HUES64 (cell line): Measurements from ENCODE around the gene DNTTIP2.
"Not testable (repeated sequence)": the region's sequence is repeated elsewhere in the genome, so short reads cannot be mapped to it uniquely, and the experiment has no call there.

Experiments
- H3K27ac ChIP-seq: 2 replicates; pipeline ENCODE4 v1.7.0; 2013; ENCODE audit warnings: low read depth, low read length, inconsistent platforms
- H3K27me3 ChIP-seq: 2 replicates; pipeline ENCODE4 v1.6.1; 2013; ENCODE audit warnings: mild to moderate bottlenecking, low read length; ENCODE audit not compliant: insufficient read depth
- H3K36me3 ChIP-seq: 2 replicates; pipeline ENCODE4 v1.6.1; 2013; ENCODE audit warnings: mild to moderate bottlenecking, low read length; ENCODE audit not compliant: insufficient read depth
- H3K4me1 ChIP-seq: 2 replicates; pipeline ENCODE4 v1.6.1; 2013; ENCODE audit warnings: mild to moderate bottlenecking, low read length, moderate library complexity; ENCODE audit not compliant: insufficient read depth
- H3K4me3 ChIP-seq: 2 replicates; pipeline ENCODE4 v1.5.1; 2013; ENCODE audit warnings: mild to moderate bottlenecking, low read length, moderate library complexity
- H3K9ac ChIP-seq: 2 replicates; pipeline ENCODE4 v1.6.1; 2013; ENCODE audit warnings: mild to moderate bottlenecking, low read depth, low read length
- H3K9me3 ChIP-seq: 2 replicates; pipeline ENCODE4 v1.6.1; 2013; ENCODE audit warnings: low read depth, low read length; ENCODE audit not compliant: insufficient read depth
- WGBS: fragments of 150-250, 120-280 bp; methylation state at CpG from one replicate; pipeline ENCODE4 v1.1.7; 2013; ENCODE audit warnings: missing lambda C conversion rate; 5-methylcytosine and 5-hydroxymethylcytosine counted together

DNTTIP2 gene

DNA sequence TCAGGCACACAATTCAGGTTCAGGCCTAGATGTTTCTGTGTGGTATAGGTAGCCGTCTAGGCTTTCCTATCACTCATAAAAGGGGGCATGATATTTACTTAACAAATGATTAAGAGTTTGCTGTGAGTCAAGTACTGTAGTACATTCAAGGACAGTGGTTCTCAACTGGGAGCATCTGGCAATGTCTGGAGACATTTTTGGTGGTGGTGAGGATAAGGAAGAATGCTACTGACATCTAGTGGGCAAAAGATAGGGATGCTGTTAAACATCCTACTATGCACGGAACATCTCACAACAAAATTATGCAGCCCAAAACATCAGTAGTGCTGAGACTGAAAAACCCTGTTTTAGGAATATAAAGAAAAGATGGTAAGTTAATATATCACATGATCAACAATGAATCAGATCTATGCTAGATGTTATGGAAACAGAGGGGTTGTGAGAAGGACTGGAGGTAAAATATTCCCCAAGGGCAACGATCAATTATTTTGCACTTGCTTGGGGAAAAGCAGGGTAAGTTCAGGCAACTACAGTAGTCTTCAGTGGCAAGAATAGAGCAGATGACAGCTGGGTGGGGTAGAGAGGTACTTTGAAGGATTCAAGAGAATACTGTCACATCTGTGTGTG lies 4.9 kb downstream of the DNTTIP2 start:
- no peaks in the 10 kb centered on the region for H3K27me3 ChIP-seq
- no peaks in the 10 kb centered on the region for H3K9me3 ChIP-seq
- no peak overlapping the region for H3K9ac ChIP-seq
- H3K36me3 ChIP-seq: peaks cover 85% of the 10 kb centered on the region
- H3K4me1 ChIP-seq: no peaks in the 10 kb centered on the region; the same call in none of the 2 replicates
- 100% methylated on average over 2 of the region's 3 CpGs for WGBS
- H3K27ac ChIP-seq: no peak overlapping the region
- H3K4me3 ChIP-seq: no peak overlapping the region

DNA sequence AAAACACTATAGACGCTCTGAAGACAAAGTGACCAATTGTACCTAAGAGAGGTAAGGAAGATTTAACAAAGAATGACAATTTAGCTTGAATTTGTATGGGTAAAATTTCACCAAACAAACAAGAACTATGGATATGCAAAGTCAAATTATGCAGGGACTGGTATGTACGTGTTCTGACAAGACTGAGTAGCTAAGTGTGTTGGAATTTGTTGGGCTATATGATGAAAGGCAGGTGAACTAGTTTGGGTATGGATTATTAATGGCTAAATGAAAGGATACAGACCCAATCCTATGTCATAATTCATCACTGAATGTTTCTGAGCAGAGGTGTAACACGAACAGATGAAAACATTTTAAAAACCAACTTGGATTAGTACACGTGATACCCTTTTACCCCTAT lies 7.6 kb downstream of the DNTTIP2 start:
- Histone ChIP-seq H3K36me3 (peaks cover 88% of the 10 kb centered on the region), H3K27me3 (no peaks in the 10 kb centered on the region), H3K9ac (no peak overlapping the region), H3K4me3 (no peak overlapping the region), H3K4me1 (no peaks in the 10 kb centered on the region; the same call in 1 of the 2 replicates), H3K27ac (no peak overlapping the region), H3K9me3 (no peaks in the 10 kb centered on the region)
- 95% methylated on average over 4 of the region's 4 CpGs for WGBS

DNA sequence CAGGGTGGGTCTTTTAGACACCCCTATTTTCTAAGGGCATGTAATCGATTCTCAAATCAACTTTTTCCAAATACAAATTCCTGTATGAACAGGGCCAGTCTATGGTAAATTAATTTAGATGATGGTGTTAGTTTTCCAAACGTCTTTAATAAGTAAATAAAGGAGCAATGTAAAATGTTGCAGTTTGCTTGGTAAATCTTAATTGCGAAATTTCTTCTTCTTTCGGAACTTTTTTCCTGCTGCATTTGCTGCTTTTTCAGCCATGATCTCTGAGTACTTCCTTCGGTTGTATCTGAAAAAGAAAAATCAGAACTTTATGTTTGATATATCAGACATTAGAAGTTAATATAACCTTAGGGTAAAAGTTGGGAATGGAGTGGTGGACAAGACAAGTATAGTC lies 9.4 kb downstream of the DNTTIP2 start:
- WGBS: 98% methylated on average over 4 of the region's 5 CpGs
- Histone ChIP-seq H3K4me1 (no peaks in the 10 kb centered on the region), H3K27me3 (no peaks in the 10 kb centered on the region), H3K9ac (no peak overlapping the region), H3K9me3 (no peaks in the 10 kb centered on the region), H3K36me3 (peaks cover 72% of the 10 kb centered on the region), H3K4me3 (no peak overlapping the region), H3K27ac (no peak overlapping the region)

DNA sequence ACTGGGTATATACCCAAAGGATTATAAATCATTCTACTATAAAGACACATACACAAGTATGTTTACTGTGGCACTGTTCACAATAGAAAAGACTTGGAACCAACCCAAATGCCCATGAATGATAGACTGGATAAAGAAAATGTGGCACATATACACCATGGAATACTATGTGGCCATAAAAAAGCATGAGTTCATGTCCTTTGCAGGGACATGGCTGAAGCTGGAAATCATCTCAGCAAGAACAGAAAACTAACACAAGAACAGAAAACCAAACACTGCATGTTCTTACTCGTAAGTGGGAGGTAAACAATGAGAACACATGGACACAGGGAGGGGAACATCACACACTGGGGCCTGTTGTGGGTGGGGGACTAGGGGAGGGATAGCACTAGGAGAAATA lies 10.5 kb downstream of the DNTTIP2 start:
- not testable (repeated sequence) for H3K27me3 ChIP-seq, H3K9me3 ChIP-seq, H3K4me3 ChIP-seq, H3K4me1 ChIP-seq, H3K9ac ChIP-seq, H3K27ac ChIP-seq
- H3K36me3 ChIP-seq: peaks cover 60% of the 10 kb centered on the region
- 100% methylated on average over 1 of the region's 1 CpG for WGBS

DNA sequence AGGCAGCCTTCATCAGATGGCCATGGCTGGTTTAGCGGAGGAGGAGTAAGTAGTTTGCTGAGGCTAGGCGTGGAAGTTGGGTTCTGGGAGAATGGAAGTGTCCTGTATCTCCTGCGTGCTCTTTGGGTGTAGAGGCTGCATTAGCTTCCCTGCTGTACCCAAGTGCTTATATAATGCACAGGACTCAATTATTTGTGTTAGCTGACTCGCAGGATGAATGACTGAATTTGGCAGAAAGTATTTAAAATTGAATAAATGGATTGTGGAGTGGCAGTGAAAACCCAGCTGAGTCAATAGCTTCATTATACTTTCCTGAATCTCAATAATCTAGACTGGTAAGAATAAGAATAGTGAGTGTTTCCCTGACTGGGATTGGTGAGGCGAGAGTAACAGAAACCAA lies 13.8 kb downstream of the DNTTIP2 start:
- H3K27ac ChIP-seq: no peak overlapping the region
- no peaks in the 10 kb centered on the region for H3K27me3 ChIP-seq
- no peak overlapping the region for H3K9ac ChIP-seq
- H3K9me3 ChIP-seq: no peaks in the 10 kb centered on the region
- no peaks in the 10 kb centered on the region for H3K4me1 ChIP-seq
- WGBS: 94% methylated on average over 5 of the region's 5 CpGs
- peaks cover 28% of the 10 kb centered on the region for H3K36me3 ChIP-seq
- H3K4me3 ChIP-seq: no peak overlapping the region

DNA sequence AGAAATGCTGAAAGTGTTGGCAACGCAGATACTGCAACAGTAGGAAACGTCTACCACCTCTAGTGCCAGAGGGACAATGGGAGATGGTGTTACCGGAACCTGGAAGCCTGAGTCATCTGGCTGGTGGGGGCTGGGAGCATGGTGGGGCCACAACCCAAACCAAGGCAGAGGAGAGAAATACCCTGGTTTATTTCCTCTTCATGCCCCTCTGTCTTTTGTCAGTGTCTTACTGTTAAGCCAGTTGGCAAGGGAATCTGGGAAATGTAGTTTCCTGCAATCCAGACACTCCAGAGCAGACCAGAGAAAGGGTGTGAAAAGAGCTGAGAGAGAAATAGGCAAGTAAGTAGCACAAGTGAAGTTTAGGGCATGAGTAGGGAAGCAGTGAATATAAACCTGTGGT lies 14.8 kb downstream of the DNTTIP2 start:
- H3K27ac ChIP-seq: no peak overlapping the region
- no peaks in the 10 kb centered on the region for H3K27me3 ChIP-seq
- no peak overlapping the region for H3K4me3 ChIP-seq
- H3K9ac ChIP-seq: no peak overlapping the region
- 80% methylated on average over 3 of the region's 3 CpGs for WGBS
- no peaks in the 10 kb centered on the region for H3K9me3 ChIP-seq
- peaks cover 17% of the 10 kb centered on the region for H3K36me3 ChIP-seq
- no peaks in the 10 kb centered on the region for H3K4me1 ChIP-seq

DNA sequence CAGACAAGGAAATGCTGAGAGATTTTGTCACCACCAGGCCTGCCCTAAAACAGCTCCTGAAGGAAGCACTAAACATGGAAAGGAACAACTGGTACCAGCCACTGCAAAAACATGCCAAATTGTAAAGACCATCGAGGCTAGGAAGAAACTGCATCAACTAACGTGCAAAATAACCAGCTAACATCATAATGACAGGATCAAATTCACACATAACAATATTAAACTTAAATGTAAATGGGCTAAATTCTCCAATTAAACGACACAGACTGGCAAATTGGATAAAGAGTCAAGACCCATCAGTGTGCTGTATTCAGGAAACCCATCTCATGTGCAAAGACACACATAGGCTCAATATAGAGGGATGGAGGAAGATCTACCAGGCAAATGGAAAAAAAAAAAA lies 21.4 kb downstream of the DNTTIP2 start:
- H3K4me3 ChIP-seq, H3K9me3 ChIP-seq, H3K9ac ChIP-seq, H3K4me1 ChIP-seq, H3K27ac ChIP-seq, H3K36me3 ChIP-seq, H3K27me3 ChIP-seq: not testable (repeated sequence)
- WGBS: 73% methylated on average over 1 of the region's 3 CpGs

DNA sequence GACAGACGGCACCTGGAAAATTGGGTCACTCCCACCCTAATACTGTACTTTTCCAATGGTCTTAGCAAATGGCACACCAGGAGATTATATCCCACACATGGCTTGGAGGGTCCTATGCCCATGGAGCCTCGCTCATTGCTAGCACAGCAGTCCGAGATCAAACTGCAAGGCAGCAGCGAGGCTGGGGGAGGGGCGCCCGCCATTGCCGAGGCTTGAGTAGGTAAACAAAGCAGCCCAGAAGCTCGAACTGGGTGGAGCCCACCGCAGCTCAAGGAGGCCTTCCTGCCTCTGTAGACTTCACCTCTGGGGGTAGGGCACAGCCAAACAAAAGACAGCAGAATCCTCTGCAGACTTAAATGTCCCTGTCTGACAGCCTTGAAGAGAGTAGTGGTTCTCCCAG lies 23.0 kb downstream of the DNTTIP2 start:
- H3K27me3 ChIP-seq, H3K9me3 ChIP-seq, H3K27ac ChIP-seq, H3K4me3 ChIP-seq, H3K36me3 ChIP-seq, H3K4me1 ChIP-seq, H3K9ac ChIP-seq: not testable (repeated sequence)
- WGBS: 91% methylated on average over 9 of the region's 9 CpGs

DNA sequence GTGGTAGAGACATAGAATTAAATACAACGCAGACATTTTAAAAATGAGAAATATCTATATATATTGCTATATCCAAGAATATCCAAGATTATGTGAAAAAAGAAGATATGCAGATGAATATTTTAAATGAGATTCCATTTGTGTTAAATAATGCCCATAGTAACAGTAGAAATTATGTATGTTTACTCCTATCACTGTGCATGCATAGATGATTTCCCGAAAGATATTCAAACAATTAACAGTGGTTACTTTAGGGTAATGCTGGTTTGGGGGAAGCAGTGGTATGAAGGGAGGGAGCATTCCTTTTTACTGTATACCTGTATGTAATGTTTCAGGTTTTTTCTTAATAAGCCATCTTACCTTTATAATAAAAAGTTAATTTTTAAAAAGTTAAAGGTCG lies 25.1 kb downstream of the DNTTIP2 start:
- H3K27ac ChIP-seq: no peak overlapping the region
- peaks cover 21% of the 10 kb centered on the region for H3K9me3 ChIP-seq
- H3K36me3 ChIP-seq: no peaks in the 10 kb centered on the region
- H3K4me1 ChIP-seq: no peaks in the 10 kb centered on the region
- 100% methylated on average over 2 of the region's 3 CpGs for WGBS
- H3K4me3 ChIP-seq: no peak overlapping the region
- no peak overlapping the region for H3K9ac ChIP-seq
- H3K27me3 ChIP-seq: no peaks in the 10 kb centered on the region

DNA sequence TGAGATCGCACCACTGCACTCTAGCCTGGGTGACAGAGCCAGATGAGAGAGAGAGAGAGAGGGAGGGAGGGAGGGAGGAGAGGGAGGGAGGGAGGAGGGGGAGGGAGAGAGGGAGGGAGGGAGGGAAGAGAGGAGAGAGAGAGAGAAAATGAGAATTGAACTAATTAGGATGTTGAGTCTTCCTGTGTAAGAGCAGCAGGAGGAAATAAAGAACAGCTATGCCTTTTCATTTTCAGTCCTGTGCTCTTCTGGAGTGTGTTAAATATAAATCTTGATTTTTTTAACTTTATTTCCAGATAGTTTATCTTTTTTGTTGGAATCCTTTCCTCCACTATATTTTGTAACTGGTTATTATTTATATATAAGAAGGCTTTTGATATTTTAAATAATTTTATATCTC lies 27.1 kb downstream of the DNTTIP2 start:
- Histone ChIP-seq H3K9me3 (peaks cover 21% of the 10 kb centered on the region), H3K36me3 (no peaks in the 10 kb centered on the region), H3K27me3 (no peaks in the 10 kb centered on the region), H3K4me1 (no peaks in the 10 kb centered on the region; the same call in 1 of the 2 replicates), H3K27ac (no peak overlapping the region), H3K9ac (no peak overlapping the region), H3K4me3 (no peak overlapping the region)
- WGBS: 80% methylated on average over 1 of the region's 1 CpG

DNA sequence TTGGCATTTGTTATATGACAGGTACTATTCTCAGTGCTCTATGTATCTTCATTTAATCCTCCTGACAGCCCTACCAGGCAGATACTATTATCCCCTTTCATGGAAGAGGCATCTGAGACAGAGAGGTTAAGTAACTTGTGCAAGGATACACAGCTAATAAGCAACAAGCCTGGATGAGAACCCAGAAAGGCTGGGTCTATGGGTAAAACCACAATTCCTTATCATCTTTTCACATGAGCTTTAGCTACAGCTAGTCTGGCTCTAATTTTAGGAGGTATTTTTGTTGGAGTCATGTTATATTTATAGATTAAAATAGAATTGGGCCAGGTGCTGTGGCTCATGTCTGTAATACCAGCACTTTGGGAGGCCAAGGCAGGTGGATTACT lies 27.7 kb downstream of the DNTTIP2 start:
- no peak overlapping the region for H3K9ac ChIP-seq
- no peaks in the 10 kb centered on the region for H3K27me3 ChIP-seq
- no peaks in the 10 kb centered on the region; the same call in 1 of the 2 replicates for H3K4me1 ChIP-seq
- no peak overlapping the region for H3K27ac ChIP-seq
- no peaks in the 10 kb centered on the region for H3K36me3 ChIP-seq
- no peak overlapping the region for H3K4me3 ChIP-seq
- H3K9me3 ChIP-seq: peaks cover 21% of the 10 kb centered on the region

DNA sequence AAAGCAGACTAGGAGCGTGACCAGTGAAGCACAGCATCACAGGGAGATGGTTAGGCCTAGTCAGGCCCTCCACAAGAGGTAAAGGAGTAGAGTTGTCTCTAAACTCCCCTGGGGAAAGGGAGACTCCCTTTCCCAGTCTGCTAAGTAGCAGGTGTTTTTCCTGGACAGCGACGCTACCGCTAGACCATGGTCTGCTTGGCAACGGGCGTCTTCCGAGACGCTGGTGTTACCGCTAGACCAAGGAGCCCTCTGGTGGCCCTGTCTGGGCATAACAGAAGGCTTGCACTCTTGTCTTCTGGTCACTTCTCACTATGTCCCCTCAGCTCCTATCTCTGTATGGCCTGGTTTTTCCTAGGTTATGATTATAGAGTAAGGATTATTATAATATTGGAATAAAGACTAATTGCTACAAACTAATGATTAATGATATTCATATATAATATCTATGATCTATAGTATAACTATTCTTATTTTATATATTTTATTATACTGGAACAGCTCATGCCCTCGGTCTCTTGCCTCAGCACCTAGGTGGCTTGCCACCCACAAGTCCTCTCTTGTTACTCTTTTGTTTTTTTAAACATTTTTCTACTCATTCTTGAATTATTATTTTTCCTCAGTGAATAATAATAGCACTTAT lies 28.2 kb downstream of the DNTTIP2 start:
- H3K4me3 ChIP-seq, H3K4me1 ChIP-seq, H3K9ac ChIP-seq, H3K36me3 ChIP-seq, H3K27me3 ChIP-seq, H3K27ac ChIP-seq: not testable (repeated sequence)
- peaks cover 21% of the 10 kb centered on the region for H3K9me3 ChIP-seq
- WGBS: 15% methylated on average over 9 of the region's 10 CpGs
